ENCODE results near the gene SIPA1.
"Not testable (repeated sequence)": the region's sequence is repeated elsewhere in the genome, so short reads cannot be mapped to it uniquely, and the experiment has no call there.

Gene SIPA1

DNA sequence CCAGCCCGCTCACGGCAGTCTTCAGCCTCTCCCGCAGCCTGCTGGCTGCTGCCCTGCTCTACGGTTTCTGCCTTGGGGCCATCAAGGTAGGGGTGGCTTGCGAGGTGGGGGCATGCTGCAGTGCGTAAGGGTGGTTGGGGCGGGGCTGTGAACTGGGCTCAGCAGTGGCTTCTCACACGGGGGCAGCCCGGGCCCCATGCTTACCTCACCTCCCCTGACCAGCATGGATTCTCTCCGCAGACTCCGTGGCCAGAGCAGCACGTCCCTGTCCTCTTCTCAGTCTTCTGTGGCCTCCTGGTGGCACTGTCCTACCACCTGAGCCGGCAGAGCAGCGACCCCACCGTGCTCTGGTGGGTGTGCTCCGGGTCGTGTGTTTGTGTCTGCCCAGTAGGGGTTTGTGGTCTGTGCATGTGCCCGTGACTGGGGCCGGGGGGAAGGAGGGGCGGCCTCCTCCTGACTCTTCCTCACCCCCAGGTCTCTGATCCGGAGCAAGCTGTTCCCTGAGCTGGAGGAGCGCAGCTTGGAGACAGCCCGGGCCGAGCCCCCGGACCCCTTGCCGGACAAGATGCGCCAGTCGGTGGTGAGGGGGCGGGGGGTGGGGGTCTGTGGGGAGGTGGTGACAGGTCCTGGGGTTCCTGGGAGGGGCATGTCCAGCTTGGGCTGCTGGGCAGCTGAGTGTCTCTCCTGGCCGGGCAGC lies 12.8 kb upstream of the SIPA1 start:
- DNase-seq (ENCODE audit: low spot score): no peak

- DNase-seq (ENCODE audit: low spot score): peak; percentile 80
Observed at GRCh38 chr11:65625628-65626342, 12.1 kb upstream of the SIPA1 start.

DNA sequence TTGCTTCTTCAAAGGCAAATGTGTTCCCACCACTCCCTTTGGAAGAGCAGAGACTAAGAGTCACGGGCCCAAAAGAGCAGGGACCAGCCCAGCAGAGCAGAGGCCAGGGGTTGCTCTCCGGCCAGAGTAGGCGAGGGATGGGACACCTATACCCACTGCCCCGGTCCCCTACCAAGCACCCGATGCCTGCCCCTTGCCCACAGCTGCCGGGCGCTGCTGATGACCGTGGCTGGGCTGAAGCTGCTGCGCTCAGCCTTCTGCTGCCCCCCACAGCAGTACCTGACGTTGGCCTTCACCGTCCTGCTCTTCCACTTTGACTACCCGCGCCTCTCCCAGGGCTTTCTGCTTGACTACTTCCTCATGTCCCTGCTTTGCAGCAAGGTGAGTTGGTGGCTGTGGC lies 10.7 kb upstream of the SIPA1 start:
- DNase-seq (ENCODE audit: low spot score): no peak

DNA sequence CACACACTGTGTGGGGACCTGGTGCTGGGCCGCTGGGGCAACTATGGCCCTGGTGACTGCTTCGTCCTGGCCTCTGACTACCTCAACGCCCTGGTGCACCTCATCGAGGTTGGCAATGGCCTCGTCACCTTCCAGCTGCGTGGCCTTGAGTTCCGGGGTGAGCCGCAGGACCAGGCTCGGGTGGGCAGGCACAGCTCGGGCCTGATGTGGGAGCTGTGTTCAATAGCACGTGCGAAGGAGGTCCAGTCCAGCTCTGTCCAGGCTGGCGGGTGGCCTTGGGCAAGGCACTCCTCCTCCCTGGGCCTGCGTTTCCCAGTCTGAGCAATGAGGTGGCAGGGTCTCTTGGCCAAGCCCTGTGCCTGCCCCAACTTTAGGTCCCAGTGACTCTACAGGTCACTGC lies 8.3 kb upstream of the SIPA1 start:
- no peak for DNase-seq (ENCODE audit: low spot score)

- no peak for DNase-seq (ENCODE audit: low spot score)
Observed at GRCh38 chr11:65630215-65630614, 7.7 kb upstream of the SIPA1 start.

GRCh38 chr11:65633390-65634108 lies 4.4 kb upstream of the SIPA1 start:
- no peak for DNase-seq (ENCODE audit: low spot score)

- DNase-seq (ENCODE audit: low spot score): no peak
Observed at GRCh38 chr11:65634109-65634436, 3.8 kb upstream of the SIPA1 start.

DNA sequence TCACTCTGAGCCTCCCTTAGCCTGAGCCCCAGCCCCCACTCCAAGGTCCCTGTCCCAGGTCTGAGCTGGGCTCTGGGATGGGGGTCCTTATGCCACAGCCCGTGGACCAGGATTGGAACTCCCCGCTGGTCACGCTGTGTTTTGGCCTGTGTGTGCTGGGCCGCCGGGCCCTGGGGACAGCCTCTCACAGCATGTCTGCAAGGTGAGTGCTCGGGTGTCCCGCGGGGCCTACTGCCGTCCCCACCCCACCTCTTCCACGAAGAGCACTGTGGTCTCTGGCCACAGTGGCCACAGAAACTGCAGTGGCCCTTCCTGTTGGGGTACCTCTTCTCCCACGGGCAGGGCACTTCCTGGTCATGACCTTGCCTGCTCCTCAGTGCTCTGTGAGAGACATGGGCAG lies 3.5 kb upstream of the SIPA1 start:
- no peak for DNase-seq (ENCODE audit: low spot score)

DNA sequence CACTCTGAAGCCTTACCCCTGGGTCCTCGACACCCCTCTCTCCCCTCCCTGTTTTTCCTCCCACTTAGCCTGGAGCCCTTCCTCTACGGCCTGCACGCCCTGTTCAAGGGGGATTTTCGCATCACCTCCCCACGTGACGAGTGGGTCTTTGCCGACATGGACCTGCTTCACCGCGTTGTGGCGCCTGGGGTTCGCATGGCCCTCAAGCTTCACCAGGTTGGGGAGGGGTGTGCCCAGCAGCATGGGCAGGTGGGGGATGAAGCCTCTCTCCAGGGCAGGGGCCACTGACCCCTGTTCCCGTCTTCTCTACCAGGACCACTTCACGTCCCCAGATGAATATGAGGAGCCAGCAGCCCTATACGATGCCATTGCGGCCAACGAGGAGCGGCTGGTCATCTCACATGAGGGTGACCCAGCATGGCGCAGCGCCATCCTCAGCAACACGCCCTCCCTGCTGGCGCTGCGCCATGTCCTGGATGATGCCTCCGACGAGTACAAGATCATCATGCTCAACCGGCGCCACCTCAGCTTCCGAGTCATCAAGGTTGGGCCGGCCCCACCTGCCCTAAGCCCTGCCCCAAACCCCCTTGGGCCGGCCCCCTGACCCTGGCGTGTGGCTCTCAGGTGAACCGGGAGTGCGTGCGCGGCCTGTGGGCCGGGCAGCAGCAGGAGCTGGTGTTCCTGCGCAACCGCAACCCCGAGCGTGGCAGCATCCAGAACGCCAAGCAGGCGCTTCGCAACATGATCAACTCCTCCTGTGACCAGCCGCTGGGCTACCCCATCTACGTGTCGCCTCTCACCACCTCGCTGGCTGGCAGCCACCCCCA lies 2.8 kb upstream of the SIPA1 start:
- no peak for DNase-seq (ENCODE audit: low spot score)

- no peak for DNase-seq (ENCODE audit: low spot score)
Observed at GRCh38 chr11:65636108-65637031, 1.5 kb upstream of the SIPA1 start.

- DNase-seq (ENCODE audit: low spot score): no peak
Observed at GRCh38 chr11:65637032-65637557, 806 bp upstream of the SIPA1 start.

- not testable (repeated sequence) for DNase-seq (ENCODE audit: low spot score)
Observed at GRCh38 chr11:65639228-65639597, 1.3 kb downstream of the SIPA1 start.

- peak; percentile 56 for DNase-seq (ENCODE audit: low spot score)
Observed at GRCh38 chr11:65639623-65640482, 2.0 kb downstream of the SIPA1 start.

DNA sequence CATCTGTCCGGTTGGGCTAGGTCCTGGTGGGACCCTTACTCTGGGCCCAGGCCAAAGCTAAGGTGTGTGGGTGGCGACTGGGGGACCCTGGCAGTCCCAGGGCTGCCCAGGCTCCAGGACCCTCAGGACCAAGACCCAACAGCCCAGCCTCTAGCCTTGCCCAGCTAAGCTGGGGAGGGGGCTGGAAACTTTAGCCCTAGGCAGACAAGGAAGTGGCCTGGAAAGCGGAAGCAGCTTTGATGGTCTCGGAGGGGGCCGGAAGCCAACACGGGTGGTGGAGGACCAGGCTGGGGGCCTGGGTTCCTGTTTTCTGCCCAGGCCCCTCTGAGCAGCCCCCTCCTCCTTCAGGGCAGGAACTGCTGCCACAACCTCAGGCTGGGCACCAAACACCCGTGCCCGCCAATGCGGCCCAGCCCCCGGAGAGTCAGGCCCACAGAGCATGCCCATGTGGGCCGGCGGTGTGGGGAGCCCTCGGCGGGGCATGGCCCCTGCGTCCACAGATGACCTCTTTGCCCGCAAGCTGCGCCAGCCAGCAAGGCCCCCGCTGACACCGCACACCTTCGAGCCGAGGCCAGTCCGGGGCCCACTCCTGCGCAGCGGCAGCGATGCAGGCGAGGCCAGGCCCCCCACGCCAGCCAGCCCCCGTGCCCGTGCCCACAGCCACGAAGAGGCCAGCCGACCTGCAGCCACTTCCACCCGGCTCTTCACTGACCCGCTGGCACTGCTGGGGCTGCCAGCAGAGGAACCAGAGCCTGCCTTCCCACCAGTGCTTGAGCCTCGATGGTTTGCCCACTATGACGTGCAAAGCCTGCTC lies 2.8 kb downstream of the SIPA1 start:
- DNase-seq (ENCODE audit: low spot score): peak; percentile 65

- DNase-seq (ENCODE audit: low spot score): no peak
Observed at GRCh38 chr11:65641297-65642013, 3.6 kb downstream of the SIPA1 start.

DNA sequence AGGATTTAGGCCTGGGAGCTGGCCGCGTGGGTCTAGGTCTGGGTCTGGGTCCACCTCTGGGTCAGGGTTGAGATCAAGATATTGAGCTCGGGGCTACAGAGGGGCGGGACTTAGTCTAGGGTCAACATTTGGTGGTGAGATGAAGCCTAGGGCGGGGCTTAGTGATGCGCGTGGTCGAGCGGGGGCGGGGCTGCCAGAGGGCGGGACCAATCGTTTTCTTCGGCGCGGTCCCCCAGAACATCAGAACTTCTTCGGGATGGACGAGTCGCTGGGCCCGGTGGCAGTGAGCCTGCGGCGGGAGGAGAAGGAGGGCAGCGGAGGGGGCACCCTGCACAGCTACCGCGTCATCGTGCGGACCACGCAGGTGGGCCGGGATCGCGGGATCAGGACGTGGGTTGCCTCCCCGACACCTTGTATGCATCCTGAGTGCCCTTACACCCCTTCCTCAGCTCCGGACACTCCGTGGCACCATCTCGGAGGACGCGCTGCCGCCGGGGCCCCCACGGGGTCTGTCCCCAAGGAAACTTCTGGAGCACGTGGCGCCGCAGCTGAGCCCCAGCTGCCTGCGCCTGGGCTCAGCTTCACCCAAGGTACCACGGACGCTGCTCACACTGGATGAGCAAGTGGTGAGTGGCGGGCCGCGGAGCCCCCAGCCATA lies 4.2 kb downstream of the SIPA1 start:
- no peak for DNase-seq (ENCODE audit: low spot score)

DNA sequence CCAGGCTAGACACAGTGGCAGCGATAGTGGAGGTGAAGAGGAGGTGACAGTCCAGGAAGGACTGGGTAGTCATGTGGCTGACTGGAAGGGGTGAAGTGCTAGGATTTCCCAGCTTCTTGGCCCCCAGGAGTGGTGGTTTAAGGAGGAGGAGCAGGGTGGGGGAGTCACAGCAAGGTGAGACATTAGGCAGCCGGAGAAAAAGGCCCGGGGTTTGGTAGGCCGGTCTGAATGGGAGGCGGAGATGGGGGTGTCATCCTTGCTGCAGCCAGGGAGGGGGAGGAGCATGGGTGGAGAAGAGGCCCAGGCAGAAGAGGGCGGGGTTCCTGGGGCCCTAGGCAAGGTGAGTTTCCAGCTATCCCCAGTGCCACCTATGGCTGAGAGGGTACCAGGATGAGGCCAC lies 6.1 kb downstream of the SIPA1 start:
- no peak for DNase-seq (ENCODE audit: low spot score)

DNA sequence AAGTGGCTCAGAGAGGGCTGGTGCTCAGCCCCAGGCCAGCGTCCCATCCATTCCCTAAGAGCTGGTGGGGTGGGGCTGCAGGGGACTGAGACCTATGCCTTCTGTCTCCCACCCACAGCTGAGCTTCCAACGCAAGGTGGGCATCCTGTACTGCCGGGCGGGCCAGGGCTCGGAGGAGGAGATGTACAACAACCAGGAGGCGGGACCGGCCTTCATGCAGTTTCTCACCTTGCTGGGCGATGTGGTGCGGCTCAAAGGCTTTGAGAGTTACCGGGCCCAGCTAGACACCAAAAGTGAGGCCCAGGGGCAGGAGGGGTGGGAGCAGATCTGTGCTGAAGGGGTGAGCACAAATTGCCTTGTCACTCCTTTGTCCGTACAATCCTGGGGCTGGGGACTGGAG lies 6.9 kb downstream of the SIPA1 start:
- no peak for DNase-seq (ENCODE audit: low spot score)

Measured in globus pallidus (tissue), 1 donor.